Brain microvascular endothelial cell (primary cell): Measurements from ENCODE around the gene OR2T8.

Experiments
- DNase-seq: peaks from one replicate; pipeline ENCODE4 v3.0.0-alpha.2; 2020
- H3K27ac ChIP-seq: fragments of 250-450 bp; sonication (Bioruptor Pico); 2 replicates; pipeline ENCODE4 v1.5.1; 2020; ENCODE audit warnings: mild to moderate bottlenecking, moderate library complexity
- H3K27me3 ChIP-seq: fragments of 250-450 bp; sonication (Bioruptor Pico); replicated peaks from 2 replicates; pipeline ENCODE4 v1.5.1; 2020; ENCODE audit warnings: mild to moderate bottlenecking
- H3K36me3 ChIP-seq: fragments of 250-450 bp; sonication (Bioruptor Pico); replicated peaks from 2 replicates; pipeline ENCODE4 v1.5.1; 2020; ENCODE audit warnings: mild to moderate bottlenecking
- H3K4me3 ChIP-seq: 2 replicates; pipeline ENCODE4 v1.5.1; 2011; ENCODE audit warnings: low read depth, mild to moderate bottlenecking, control low read depth, low read length, moderate library complexity
- in situ Hi-C: cut with HindIII; loops from 2 replicates; pipeline ENCODE4 v1.10.0; 2017; ENCODE audit warnings: low sequenced_read_pairs, low pct_ligation_motif_present
- TF ChIP-seq, protein P1 (sequence below): IDR thresholded peaks from 2 replicates; pipeline ENCODE4 v1.5.1; 2011; ENCODE audit warnings: low read depth, mild to moderate bottlenecking, moderate library complexity, low read length, control low read depth, inconsistent platforms; ENCODE audit errors: missing control alignments

Gene OR2T8

DNA sequence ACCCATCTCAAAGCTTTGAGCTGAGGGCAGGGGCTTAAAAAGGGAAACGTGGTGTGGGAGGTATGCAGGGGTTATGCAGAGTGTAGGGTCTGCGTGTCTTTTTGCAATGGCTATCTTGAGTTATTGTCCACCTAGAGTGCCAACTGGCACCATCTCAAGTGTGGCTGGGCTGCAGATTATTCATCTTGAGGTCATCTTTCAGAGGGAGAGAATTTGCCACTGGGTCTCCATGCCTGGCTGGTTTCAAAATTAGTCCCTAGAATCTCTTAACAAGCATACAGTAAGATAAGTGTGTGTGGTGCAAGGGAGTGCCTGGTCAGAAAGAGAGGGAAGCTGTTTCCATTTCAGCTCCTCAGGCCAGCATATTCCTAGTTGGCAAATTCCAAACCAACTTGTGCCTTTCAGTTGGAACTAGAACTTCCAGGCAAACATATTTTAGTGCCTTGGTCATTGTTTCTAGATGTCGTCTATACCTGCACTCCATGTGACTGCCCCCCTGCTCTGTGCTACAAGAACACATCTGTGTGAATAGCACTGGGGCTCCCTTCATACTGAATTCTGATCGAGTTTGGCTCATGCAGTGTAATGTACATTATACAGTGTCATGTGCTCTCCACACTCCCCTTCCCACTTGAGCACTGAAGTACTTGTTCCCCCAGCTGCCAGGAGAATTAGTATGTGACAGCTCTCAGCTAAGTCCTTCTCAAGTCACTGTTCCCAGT, 5.0 kb upstream of the OR2T8 start:
- in situ Hi-C loops: no loop called here
- Histone ChIP-seq H3K27me3 (no peaks in the 10 kb centered on the region), H3K4me3 (no peak overlapping the region), H3K36me3 (no peaks in the 10 kb centered on the region), H3K27ac (no peak overlapping the region)
- TF ChIP-seq, protein P1, sequence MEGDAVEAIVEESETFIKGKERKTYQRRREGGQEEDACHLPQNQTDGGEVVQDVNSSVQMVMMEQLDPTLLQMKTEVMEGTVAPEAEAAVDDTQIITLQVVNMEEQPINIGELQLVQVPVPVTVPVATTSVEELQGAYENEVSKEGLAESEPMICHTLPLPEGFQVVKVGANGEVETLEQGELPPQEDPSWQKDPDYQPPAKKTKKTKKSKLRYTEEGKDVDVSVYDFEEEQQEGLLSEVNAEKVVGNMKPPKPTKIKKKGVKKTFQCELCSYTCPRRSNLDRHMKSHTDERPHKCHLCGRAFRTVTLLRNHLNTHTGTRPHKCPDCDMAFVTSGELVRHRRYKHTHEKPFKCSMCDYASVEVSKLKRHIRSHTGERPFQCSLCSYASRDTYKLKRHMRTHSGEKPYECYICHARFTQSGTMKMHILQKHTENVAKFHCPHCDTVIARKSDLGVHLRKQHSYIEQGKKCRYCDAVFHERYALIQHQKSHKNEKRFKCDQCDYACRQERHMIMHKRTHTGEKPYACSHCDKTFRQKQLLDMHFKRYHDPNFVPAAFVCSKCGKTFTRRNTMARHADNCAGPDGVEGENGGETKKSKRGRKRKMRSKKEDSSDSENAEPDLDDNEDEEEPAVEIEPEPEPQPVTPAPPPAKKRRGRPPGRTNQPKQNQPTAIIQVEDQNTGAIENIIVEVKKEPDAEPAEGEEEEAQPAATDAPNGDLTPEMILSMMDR: no peak
- DNase-seq: no peak

DNA sequence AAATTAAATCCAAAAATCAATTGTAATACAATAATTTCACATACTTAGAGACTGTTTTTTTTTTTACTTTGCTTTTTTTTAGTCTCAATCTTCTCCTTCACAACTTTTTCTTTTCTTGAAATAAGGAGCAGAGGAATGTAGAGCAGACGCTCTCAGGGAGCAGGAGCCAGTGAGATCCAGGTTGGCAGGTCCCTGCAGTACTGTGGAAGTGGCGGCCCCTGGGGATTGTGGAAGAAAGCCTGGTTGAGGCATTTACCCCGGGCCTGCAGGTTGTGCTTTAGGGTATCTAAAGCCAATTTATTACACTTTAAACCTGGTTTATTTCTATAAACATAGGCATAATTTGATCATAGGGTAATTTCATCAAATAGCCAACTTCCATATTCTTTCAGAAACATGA, 3.9 kb downstream of the OR2T8 start:
- no peak overlapping the region for H3K27ac ChIP-seq
- H3K27me3 ChIP-seq: no peaks in the 10 kb centered on the region
- in situ Hi-C loops: no loop called here
- TF ChIP-seq, protein P1: no peak
- H3K36me3 ChIP-seq: no peaks in the 10 kb centered on the region
- H3K4me3 ChIP-seq: no peak overlapping the region
- DNase-seq: no peak

DNA sequence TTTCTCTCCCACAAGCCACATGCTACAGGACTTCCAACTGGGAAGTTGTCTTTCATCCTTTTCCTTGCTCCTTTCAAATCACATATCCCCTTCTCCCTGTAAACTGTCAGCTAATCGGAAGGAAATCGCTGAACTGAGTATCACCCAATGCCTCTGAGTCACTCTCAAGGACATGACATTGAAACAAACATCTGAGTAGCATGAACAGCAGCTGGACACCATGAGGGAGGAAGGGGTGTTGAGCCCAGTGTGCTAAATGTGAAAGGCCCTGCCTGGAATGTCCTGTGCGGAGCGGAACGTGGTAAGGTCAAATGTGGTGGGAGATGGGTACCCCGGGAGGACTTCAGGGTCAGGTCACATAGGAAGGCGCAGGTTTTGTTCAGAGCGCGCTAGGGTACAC, 4.8 kb downstream of the OR2T8 start, which contains the start of gene OR2AJ1:
TSS of gene OR2AJ1 (plus strand) at position 22 of the 400 bp plus-strand sequence. CDS start 8,880 bp downstream, outside the sequence.
- in situ Hi-C loops: no loop called here
- TF ChIP-seq, protein P1: no peak
- Histone ChIP-seq H3K4me3 (no peak within 1 kb of the TSS), H3K27me3 (no peaks in the 10 kb centered on the region), H3K36me3 (no peaks in the 10 kb centered on the region), H3K27ac (no peak within 1 kb of the TSS)
- no peak for DNase-seq

DNA sequence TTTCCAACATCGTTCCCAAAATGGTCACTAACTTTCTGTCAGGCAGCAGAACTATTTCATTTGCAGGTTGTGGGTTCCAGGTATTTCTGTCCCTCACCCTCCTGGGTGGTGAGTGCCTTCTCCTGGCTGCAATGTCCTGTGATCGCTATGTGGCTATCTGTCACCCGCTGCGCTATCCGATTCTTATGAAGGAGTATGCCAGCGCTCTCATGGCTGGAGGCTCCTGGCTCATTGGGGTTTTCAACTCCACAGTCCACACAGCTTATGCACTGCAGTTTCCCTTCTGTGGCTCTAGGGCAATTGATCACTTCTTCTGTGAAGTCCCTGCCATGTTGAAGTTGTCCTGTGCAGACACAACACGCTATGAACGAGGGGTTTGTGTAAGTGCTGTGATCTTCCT, 13.9 kb downstream of the OR2T8 start:
- no peak overlapping the region for H3K27ac ChIP-seq
- H3K4me3 ChIP-seq: no peak overlapping the region
- H3K36me3 ChIP-seq: no peaks in the 10 kb centered on the region
- H3K27me3 ChIP-seq: no peaks in the 10 kb centered on the region
- DNase-seq: no peak
- TF ChIP-seq, protein P1: no peak
- in situ Hi-C loops: no loop called here

DNA sequence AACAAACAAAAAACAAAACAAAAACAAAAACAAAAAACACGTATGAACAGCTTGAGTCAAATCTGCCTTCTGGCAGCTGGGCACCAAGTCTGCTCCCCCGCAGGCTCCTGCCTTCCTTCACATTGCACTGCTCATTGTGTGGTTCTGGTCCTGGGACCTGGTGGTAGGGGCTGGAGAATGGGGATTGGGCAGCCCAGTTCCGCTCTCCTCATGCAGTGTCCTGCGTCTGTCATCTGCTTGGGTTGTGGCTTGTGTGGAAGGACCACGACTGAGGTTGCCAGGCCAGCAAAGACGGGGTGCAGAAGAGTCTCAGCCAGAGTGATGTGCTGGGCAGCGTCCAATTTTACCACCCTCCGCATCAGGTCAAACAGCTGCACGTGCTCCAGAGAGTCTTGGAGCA, 15.7 kb downstream of the OR2T8 start:
- no peak for DNase-seq
- no peaks in the 10 kb centered on the region for H3K27me3 ChIP-seq
- H3K36me3 ChIP-seq: no peaks in the 10 kb centered on the region
- TF ChIP-seq, protein P1: no peak
- H3K27ac ChIP-seq: no peak overlapping the region
- in situ Hi-C loops: no loop called here
- H3K4me3 ChIP-seq: no peak overlapping the region

DNA sequence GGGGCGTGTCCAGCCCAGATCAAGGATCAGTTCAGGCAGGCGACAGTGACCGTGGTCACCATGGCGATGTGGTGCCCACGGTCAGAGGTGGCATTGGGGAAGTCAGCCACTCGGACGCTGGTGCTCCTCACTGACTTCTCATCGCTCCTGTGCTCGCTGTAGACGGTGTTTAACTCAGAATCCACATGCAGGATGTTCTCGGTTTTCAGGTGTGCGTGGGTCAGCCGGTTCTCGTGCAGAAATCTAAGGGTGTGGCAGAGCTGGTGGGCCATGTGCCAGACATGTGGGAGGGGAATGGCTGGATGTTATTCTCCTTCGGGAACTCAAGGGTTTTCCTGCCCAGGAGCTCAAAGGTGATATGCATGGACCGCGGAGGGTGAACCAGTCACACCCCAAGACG, 16.4 kb downstream of the OR2T8 start:
- H3K4me3 ChIP-seq: no peak overlapping the region
- TF ChIP-seq, protein P1: no peak
- H3K27ac ChIP-seq: no peak overlapping the region
- no peaks in the 10 kb centered on the region for H3K36me3 ChIP-seq
- DNase-seq: no peak
- no peaks in the 10 kb centered on the region for H3K27me3 ChIP-seq
- in situ Hi-C loops: no loop called here
